DMS153 (cell line): Measurements from ENCODE around the gene LRBA.

Experiments
- DNase-seq: peaks from one replicate; lab custom pipeline; 2025; lab: John Stamatoyannopoulos, UW

LRBA gene

GRCh38 chr4:150874338-150875226 is 140.5 kb downstream of the LRBA start:
- no peak for DNase-seq

- peak; percentile 70 for DNase-seq
These were observed 147.9 kb downstream of the LRBA start for GRCh38 chr4:150867148-150867547.

GRCh38 chr4:150863456-150863855 is 151.6 kb downstream of the LRBA start:
- no peak for DNase-seq

GRCh38 chr4:150862829-150863228 is 152.3 kb downstream of the LRBA start:
- no peak for DNase-seq

GRCh38 chr4:150859453-150859852 is 155.6 kb downstream of the LRBA start:
- no peak for DNase-seq

GRCh38 chr4:150855981-150856510 is 159.0 kb downstream of the LRBA start:
- DNase-seq: no peak

- no peak for DNase-seq
These were observed 160.5 kb downstream of the LRBA start for GRCh38 chr4:150854600-150854999.

GRCh38 chr4:150853882-150854281 is 161.2 kb downstream of the LRBA start:
- no peak for DNase-seq

- no peak for DNase-seq
These were observed 162.9 kb downstream of the LRBA start for GRCh38 chr4:150852216-150852615.

GRCh38 chr4:150849016-150849415 is 166.1 kb downstream of the LRBA start:
- no peak for DNase-seq

- no peak for DNase-seq
These were observed 186.9 kb downstream of the LRBA start for GRCh38 chr4:150828159-150828558.

GRCh38 chr4:150827226-150827625 is 187.9 kb downstream of the LRBA start:
- no peak for DNase-seq

- no peak for DNase-seq
These were observed 188.8 kb downstream of the LRBA start for GRCh38 chr4:150826306-150826705.

- DNase-seq: no peak
These were observed 192.7 kb downstream of the LRBA start for GRCh38 chr4:150822407-150822806.

GRCh38 chr4:150821641-150822040 is 193.4 kb downstream of the LRBA start:
- no peak for DNase-seq

- DNase-seq: no peak
These were observed 194.7 kb downstream of the LRBA start for GRCh38 chr4:150820409-150820808.

- DNase-seq: no peak
These were observed 196.4 kb downstream of the LRBA start for GRCh38 chr4:150818661-150819060.

GRCh38 chr4:150817804-150818528 is 197.1 kb downstream of the LRBA start:
- DNase-seq: no peak

- no peak for DNase-seq
These were observed 198.1 kb downstream of the LRBA start for GRCh38 chr4:150817017-150817416.

- DNase-seq: no peak
These were observed 198.6 kb downstream of the LRBA start for GRCh38 chr4:150816491-150816890.

- no peak for DNase-seq
These were observed 200.2 kb downstream of the LRBA start for GRCh38 chr4:150814873-150815272.

GRCh38 chr4:150805183-150806025 is 209.7 kb downstream of the LRBA start:
- DNase-seq: no peak
